ENCODE results near the gene SDF4.
A peak's percentile ranks its signal among the peaks of the same experiment; 100 is the strongest.
"Not testable (repeated sequence)": the region's sequence is repeated elsewhere in the genome, so short reads cannot be mapped to it uniquely, and the experiment has no call there.

The SDF4 gene

DNA sequence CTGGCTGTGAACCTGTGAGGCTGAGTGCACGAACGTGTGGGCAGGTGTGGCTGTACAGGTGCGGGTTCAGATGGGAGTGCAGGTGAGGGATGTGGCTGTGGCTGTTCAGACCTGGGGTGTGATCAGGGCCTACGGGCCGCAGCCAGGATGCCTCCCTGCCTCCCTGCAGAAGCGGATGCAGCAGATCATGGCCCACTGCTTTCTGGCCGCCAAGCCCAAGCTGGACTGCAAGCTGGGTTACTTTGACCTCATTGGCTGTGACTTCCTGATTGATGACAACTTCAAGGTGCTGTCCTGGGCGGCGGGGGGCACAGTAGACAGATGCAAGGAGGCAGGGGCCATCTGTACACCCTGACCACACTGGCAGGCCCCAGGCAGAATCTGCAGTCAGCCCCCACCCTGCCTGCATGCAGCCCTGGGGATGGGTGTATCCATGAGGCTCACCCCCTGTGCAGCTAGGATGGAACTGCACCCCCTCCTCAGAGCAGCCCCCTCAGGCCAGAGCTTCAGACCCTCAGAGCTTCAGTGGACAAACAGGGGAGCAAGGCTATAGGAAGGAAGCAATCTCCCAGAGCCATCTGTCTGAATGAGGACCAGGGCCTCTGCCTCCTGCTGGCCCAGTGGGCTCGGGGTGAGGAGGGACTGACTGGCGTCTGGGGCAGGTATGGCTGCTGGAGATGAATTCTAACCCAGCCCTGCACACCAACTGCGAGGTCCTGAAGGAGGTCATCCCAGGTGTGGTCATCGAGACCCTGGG lies 35.2 kb downstream of the SDF4 start:
- DNase-seq = no peak

DNA sequence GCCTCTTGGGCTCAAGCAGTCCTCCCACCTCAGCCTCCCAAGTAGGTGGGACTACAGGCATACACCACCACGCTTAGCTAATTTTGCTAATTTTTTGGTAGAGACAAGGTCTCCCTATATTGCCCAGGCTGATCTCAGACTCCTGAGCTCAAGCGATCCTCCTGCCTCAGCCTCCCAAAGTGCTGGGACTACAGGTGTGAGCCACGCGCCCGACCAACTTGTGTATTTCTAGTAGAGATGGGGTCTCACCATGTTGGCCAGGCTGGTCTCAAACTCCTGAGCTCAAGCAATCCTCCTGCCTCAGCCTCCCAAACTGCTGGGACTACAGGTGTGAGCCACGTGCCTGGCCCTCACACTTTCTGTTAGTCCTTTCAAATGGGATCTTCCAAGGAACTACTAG lies 36.1 kb downstream of the SDF4 start:
- DNase-seq = not testable (repeated sequence)

DNA sequence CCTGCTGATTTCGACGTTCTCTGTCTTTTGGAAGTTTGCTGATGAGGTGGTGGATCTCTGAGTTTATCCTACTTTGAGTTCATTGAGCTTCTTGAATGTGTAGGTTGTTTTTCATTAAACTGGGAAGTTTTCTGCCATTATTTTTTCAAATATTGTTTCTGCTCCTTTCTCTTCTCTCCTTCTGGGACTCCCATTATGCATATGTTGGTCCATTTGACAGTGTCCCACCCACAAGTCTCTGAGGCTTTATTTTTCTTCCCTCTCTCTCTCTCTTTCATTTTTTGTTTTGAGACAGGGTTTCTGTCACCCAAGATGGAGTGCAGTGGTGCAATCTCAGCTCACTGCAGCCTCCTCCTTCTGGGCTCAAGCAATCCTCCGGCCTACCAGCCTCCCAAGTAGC lies 37.1 kb downstream of the SDF4 start:
- DNase-seq = no peak

DNA sequence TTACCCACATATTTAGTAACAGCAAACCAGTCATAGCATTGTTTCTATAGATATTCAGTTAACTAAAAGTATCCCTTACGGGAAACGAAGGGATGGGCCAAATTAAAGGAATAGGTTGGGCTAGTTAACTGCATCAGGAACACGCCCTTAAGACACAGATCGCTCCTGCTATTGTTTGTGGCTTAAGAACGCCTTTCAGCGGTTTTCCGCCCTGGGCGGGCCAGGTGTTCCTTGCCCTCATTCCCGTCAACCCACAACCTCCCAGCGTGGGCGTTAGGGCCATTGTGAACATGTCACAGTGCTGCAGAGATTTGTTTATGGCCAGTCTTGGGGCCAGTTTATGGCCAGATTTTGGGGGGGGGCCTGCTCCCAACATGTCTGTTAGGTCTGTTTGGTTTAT lies 40.1 kb downstream of the SDF4 start:
- DNase-seq = no peak

DNA sequence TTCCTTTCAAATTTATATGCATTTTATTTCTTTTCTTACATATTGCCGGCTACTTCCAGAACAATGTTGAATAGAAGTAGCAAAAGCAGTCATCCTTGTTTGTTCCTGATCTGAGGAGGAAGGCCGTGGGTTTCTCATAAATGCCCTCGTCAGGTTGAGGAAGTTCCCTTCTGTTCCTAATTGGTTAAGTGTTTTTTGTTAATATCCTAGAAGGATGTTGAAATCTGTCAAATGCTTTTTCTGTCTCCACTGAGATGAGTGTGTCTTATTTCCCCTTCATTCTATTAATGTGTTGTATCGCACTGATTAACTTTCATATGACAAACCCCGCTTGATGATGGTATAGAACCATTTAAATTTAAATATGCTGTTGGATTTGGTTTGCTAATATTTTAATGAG lies 42.7 kb downstream of the SDF4 start:
- peak; percentile 55 to 64 for DNase-seq

DNA sequence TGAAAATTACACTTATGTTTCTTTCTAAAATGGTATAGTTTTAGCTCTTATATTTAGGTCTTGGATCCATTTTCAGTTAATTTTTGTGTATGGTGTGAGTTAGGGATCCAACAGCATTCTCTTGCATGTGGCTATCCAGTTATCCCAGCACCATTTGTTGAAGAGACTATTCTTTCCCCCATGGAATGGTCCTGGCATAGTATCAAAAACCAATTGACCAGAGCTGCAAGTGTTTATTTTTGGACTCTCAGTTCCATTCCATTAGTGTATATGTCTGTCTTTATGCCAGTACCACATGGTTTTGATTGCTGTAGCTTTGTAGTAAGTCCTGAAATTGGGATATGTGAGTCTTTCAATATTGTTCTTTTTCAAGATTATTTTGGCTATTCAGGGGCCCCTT lies 43.9 kb downstream of the SDF4 start:
- DNase-seq = no peak

DNA sequence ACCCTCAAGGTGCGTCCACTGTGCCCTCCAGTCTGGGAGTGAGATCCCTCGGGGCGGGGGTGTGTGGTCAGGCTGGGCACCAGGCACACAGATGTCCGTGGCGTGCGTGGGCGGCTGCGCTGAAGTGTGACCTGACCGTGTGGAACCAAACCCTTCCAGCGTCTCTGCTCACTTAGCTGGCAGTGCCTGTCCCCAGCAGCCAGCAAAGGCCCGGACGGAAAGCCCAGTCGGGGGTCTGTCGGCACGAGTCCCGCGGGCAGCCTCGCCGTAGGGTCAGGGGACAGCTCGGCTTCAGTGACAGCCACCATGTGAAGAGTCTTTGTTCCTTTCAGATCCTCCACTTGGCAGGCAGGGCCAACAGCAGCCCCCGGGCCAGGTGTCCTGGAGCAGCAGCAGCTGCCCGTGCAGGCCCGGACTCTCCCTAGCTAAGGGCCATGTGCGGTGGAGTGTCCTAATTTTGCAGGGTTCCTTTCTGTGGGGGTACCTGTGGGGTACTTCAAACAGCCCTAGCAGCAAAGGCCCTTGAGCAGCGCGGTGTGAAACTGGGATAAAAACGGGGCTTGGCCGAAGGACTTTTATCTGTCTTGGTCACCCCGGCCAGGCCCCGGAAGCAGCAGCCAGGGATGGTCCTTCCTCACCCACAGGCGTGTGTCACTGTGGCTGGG lies 46.6 kb downstream of the SDF4 start:
- DNase-seq = no peak

DNA sequence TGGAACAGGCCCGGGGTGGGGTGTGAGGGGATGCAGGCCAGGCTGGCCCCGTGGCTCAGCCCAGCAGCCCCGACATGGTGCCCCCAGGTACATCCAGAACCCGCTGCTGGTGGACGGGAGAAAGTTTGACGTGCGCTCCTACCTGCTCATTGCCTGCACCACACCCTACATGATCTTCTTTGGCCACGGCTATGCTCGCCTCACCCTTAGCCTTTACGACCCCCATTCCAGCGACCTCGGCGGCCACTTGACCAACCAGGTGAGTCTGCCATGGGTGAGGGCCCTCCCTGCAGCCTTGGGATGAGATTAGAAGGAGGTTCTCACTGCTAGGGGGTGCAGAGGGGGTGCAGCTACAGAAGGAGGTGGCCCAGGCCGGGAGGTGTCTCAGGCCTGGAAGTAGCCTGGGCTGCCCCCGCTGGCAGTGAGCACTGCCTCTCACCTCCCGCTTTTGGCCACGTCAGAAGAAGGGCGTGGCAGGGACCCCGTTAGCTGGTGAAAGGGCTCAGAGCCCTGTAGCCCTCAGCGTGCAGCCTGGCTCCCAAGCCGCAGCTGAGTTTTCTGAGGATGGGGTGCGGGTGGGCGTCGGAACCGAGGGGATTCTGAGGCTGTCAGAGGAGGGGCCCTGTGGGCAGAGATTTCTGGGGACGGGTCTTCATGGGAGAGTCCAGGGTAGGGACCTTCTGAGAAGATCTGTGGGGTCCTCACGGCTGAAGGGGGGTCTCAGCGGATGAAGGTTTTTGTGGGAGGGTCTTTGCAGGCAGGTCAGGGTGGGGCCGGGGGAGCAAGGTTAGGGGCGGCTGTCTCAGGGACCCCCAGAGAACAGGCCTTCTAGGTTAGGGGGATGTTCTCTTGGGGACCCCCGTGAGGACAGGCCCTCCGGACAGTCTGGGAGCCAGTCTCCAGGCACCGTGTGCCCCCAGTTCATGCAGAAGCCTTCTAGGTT lies 47.7 kb downstream of the SDF4 start:
- DNase-seq = no peak

DNA sequence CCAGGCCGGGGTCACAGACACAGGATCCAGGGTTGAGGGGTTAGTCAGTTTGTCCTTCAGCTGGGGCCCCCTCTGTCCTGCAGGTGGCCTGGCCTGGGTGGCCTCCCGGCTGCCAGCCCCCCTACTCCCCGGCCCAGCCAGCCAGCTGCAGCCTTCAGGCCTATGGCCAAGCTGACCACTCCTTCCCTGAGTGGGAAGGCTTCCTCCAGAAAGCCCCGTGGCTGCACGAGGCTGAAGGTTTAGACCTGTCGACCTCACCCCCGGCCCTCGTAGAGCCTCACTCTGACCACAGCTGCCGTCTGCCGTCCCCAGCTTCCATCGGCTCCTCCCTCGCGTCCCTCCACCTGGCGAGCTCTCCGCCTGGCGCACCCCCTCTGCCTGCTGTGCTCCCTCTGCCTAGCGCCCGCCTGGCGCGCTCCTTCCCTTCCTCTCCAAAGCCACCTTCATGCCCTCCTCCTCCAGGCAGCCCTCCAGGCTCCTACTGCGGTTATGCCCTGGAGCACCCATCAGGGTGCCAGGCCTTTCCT lies 48.5 kb downstream of the SDF4 start:
- DNase-seq = no peak

DNA sequence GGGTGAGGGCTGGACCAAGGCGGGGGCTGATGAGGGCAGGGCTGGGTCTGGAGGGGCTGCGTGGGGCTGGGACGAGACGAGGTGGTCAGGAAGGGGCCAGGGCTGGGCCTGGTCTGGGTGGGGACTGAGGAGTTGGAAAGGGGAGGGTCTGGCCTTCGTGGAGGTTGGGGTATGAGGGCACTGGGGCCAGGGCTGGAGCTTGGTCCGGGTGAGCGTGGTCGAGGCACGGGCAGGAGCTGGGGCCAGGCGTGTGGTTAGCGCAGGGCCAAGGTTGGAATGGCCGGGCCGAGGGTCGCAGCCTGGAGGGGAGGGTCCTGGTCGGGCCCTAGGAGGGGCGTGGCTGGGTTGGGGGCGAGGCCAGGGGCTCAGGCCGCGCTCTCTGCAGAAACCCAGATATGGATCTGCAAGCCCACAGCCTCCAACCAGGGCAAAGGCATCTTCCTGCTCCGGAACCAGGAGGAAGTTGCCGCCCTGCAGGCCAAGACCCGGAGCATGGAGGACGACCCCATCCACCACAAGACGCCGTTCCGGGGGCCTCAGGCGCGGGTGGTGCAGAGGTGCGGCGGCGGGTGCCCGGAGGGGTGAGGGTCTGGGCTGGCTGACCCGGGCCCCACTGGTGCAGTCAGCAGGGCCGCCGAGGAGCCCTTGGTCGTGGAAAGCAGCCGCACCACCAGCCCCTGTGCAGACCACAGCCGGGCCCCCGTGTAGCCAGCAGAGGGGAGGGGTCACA lies 49.1 kb downstream of the SDF4 start:
- no peak for DNase-seq

DNA sequence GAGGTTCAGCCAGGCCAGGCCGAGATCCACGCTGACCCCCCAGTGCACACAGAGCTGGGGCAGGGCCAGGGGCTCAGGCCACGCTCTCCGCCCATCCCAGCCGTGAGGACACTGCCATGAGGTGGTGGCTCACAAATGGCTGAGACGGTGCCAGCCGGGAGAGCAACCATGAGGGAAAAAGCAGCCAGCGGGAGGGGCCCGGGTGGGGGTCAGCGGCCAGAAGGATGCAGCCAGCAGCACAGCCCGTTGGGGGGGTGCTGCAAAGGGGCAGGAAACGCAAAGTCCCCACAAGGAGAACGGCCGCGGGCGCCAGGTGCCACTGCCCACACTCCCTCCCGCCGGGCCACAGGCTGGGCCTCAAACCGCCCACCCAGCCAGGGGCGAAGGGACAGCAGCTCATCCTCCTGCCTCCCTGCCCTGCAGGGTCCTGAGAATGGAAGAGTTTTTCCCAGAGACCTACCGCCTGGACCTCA lies 49.8 kb downstream of the SDF4 start:
- no peak for DNase-seq

DNA sequence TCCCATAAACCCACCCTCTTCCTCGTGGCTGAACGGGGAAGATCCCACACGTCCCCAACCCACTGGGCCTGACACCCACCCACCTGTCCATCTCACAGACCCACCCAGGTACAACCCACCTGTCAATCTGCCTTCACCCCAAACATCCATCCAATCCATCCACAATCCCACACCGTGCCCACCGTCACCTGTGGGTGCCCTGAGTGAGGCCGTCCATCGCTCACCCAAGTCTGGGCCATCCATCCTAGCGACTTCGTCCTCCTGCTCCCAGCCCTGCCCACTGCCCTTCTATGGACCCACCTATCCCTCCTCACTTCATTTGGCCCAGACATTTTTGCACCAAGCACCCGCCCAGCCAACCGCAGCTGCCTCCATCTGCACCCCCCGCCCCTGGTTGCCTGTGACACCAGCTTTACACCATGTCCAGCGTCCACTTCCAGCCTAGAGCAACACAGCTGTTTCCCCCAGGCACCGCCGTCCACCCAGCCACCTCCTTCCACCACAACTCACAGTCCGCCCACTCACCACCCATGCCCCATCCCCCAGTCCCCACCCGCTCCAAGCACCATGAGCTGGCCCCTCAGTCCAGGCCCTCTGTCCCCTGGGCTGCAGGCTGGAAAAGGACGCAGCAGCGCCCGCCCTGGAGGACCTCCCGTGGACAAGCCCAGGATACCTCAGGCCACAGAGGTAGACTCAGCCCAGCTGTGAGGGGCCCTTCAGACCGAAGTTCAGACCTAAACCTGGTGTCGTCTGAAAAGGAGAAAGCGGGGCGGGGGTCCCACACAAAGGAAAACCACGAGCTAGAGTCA lies 50.5 kb downstream of the SDF4 start:
- DNase-seq = no peak

DNA sequence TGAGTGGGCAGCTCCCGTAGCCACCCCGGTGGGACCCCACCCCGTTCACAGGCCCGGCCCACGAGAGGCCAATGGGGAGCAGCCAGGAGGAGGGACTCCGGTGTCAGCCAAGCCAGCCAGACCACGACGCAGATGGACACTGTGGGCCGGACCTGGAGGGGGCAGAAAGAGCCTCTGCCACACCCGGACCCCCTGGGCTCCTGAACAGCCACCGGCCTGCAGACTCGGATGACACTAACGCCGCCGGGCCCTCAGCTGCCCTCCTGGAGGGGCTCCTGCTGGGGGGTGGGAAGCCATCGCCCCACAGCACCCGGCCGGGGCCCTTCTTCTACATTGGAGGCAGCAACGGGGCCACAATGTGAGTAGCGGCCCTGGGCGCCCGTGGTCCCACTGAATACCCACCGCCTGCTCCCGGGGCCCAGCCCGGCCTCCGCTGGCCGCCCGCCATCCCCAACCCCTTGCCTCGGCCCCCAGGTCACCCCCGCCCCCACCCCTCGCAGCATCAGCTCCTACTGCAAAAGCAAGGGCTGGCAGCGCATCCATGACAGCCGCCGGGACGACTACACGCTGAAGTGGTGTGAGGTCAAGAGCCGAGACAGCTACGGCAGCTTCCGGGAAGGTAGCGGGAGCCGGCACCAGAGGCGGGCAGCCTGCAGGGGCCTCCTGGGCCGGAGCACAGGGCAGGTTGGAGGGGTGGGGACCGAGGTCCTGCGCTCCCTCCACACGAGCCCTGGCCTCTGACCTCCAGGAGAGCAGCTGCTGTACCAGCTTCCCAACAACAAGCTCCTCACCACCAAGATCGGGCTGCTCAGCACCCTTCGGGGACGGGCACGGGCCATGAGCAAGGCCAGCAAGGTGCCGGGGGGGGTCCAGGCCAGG lies 51.6 kb downstream of the SDF4 start:
- no peak for DNase-seq

DNA sequence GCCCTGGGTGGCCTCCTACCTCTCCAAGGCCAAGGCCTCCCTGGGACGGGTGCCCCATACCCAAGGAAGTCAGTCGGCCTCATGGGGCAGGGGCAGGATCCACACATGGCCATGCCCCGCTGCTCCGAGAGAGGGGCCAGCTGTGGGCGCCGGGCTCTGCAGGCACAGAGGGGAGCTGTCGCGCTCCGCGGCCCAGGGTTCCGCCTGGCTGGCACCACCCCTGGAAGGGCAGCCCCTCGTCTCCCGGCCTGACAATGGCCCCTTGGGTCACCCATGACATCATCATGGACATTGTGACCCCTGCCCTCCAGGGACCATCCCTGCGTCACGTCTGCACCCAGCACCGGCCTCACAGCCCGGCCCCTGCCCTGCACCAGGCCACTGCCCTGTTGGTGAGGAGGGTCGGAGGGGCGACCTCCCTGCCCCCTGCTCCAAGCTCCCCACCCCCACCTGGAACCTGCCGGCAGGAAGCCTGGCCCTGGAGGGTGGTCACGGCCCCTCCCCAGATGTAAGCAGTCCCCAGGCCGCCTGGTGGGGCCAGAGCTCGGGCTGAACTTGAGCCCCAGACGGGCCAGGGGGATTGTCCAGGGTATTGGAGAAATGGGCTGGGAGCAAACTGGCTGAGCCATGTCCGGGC lies 52.3 kb downstream of the SDF4 start:
- DNase-seq = no peak

DNA sequence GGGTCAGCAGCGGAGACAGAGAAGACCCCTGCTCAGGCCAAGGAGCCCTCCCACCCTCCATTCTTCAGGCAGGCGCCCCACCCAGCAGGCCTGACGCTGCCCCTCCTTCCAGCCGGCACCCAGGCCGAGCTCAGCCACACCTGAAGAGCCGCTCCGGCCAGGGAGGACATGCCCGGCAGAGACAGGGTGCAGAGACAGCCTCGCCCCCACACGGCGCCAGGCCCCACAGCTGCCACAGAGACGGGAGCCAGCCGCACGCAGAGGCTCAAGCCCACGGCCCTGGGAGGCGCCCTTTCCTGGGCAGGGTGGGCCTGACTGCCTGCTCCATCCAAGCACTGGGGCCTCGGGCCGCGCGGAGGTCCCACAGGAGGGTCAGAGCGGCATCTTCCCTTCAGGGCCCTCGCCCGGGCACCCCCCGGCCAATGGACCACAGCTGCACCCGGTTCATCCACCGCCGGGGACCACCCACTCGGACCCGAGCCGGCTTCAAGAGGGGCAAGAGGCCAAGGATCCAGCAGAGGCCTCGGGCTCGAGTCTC lies 52.9 kb downstream of the SDF4 start:
- no peak for DNase-seq

DNA sequence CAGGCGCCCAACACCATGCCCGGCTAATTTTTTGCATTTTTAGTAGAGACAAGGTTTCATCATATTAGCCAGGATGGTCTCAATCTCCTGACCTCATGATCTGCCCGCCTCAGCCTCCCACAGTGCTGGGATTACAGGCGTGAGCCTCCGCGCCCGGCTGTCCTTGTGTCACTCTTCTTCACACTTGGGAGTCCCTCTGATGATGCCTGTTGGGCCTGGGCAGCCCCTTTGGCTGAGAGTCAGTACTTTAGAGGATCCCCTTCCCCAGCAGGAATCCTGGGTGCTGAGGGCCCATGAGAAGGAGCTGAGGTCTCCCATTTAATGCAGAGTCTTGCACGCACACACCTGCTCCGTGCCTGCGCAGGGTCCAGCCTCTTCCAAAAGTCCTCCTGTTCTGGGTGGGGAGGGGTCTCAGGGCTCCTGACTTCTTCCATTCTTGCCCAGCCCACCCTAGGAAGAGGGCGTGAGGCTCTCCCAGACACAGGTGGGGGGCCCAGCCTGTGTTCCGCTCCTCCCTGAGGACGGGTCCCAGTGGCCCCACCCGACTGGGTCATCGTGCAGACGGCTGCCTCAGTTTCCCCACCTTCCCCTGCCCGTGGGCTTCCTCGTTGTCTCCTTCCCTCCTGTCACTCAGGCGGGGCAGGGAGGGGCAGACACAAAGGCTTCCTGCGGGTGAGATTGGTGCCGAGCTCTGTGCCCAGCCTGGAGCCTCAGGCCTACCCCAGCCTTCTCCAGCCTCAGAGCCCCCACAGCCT lies 54.2 kb downstream of the SDF4 start:
- no peak for DNase-seq

DNA sequence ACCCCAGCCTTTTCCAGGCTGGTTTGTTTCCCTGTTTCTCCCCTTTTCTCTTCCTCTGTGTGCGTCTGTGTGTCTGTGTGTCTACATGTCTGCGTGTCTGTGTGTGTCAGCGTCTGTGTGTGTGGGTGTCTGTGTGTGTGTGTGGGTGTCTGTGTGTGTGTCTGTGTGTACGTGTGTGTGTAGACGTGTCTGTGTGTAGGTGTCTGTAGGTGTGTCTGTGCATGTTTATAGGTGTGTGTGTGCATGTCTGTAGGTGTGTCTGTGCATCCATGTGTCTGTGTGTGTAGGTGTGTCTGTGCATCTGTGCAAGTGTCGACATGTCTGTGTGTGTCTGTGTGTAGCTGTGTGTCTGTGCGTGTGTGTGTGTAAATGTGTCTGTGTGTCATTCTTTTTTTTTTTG lies 54.9 kb downstream of the SDF4 start:
- no peak for DNase-seq

DNA sequence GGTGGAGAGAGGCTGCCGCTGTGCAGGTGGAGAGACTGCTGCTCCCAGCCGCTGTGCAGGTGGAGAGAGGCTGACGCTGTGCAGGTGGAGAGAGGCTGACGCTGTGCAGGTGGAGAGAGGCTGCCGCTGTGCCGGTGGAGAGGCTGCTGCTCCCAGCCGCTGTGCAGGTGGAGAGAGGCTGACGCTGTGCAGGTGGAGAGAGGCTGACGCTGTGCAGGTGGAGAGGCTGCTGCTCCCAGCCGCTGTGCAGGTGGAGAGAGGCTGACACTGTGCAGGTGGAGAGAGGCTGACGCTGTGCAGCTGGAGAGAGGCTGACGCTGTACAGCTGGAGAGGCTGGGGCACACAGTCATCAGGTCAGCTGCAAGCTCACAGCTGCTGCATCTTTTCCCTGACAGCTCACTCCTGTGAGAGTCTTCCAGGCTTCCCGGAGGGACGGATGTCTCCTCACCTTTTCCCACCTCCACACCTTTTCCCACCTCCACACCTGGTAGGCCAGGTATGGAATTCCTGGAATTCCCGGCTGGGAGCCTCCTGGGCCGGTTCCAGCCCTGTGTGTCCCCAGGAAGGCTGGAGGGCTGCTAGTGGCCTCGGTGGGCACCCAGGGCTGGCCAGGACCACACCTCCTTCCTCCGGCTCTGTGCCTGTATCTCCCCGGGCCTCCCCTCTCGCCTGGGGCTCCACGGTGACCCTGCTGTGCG lies 55.6 kb downstream of the SDF4 start:
- not testable (repeated sequence) for DNase-seq

Data from AML-193 (cell line).